T-helper 1 cell treated with Interleukin-12 subunit alpha and Interleukin-12 subunit beta and Interleukin-4 antibody, amounts not matched to agents 30 μg/mL and 1 μg/mL, for 36 hours (primary cell): ENCODE results near the gene GNA14.
"Not testable (repeated sequence)": the region's sequence is repeated elsewhere in the genome, so short reads cannot be mapped to it uniquely, and the experiment has no call there.

ENCODE experiments used
- H3K27ac Mint-ChIP-seq: one replicate; pipeline ENCODE4 v1.8.0; 2021; ENCODE audit warnings: mild to moderate bottlenecking, mixed read lengths
- H3K27me3 Mint-ChIP-seq: one replicate; pipeline ENCODE4 v1.8.0; 2021; ENCODE audit warnings: low read depth, mixed read lengths
- H3K36me3 Mint-ChIP-seq: one replicate; pipeline ENCODE4 v1.8.0; 2021; ENCODE audit warnings: low read depth, mixed read lengths
- H3K4me1 Mint-ChIP-seq: one replicate; pipeline ENCODE4 v1.8.0; 2021; ENCODE audit warnings: low read depth, mixed read lengths
- H3K4me3 Mint-ChIP-seq: one replicate; pipeline ENCODE4 v1.8.0; 2021; ENCODE audit warnings: mild to moderate bottlenecking, moderate library complexity, mixed read lengths
- H3K9me3 Mint-ChIP-seq: one replicate; pipeline ENCODE4 v1.8.0; 2021; ENCODE audit warnings: mixed read lengths

Gene GNA14

DNA sequence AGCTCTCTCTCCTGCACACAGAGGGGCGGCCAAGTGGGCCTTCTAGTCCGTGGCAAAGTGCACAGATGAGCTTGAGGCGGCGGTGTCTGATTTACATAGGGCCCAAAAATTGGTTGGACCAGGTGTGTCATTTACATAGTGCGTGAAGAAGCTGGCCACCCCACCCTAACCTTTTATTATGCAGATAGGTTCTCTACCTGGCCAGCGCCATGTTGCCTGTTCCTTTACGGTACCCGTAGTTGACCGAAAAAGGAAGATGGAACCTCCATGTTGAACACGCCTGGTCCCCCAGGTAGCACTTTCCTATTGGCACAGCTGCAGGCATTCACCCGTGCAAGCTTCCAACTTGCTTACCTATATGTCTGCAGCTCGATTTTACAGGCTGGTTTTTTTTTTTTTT, 61.5 kb downstream of the GNA14 start:
- Mint-ChIP-seq H3K4me1 (peaks cover 2% of the 10 kb centered on the region), H3K36me3 (no peaks in the 10 kb centered on the region), H3K27ac (no peak overlapping the region), H3K9me3 (no peaks in the 10 kb centered on the region), H3K27me3 (no peaks in the 10 kb centered on the region), H3K4me3 (no peak overlapping the region)

DNA sequence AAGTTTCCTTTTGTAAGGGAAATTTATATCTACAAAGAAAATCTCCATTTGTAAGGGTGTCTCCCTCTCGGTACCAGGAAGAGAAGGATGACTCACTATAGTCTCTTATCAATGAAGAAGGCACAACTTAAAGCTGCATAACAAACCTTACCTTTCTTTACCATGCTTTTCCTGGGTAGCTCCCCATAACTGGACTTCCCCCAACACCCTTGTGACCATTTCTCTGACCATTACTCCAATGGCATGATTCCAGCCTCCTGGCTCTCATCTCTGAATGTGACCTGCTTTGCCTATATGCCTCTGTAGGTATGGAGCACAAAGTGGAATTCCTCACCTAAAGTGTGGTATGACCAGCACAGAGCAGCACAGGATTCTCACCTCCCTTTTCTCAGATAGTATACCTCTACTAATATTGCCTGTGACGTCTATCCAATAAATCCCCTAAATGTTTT, 62.8 kb downstream of the GNA14 start:
- Mint-ChIP-seq H3K4me3 (no peak overlapping the region), H3K9me3 (no peaks in the 10 kb centered on the region), H3K27ac (no peak overlapping the region), H3K27me3 (no peaks in the 10 kb centered on the region), H3K36me3 (no peaks in the 10 kb centered on the region), H3K4me1 (peaks cover 2% of the 10 kb centered on the region)

DNA sequence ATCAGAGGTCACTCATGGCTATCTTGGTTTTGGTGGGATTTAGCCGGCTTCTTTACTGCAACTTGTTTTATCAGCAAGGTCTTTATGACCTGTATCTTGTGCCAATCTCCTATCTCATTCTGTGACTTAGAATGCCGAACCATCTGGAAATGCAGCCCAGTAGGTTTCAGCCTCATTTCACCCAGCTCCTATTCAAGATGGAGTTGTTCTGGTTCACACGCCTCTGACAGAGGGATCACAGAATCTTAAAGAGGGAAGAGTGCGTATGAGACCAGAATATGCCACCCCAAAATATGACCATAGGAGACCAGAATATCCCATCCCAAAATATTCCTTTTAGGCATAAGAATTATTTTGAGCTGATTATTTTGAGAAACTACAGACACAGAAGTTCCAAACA, 63.2 kb downstream of the GNA14 start:
- not testable (repeated sequence) for H3K4me1 Mint-ChIP-seq, H3K27ac Mint-ChIP-seq, H3K36me3 Mint-ChIP-seq, H3K9me3 Mint-ChIP-seq, H3K4me3 Mint-ChIP-seq, H3K27me3 Mint-ChIP-seq

DNA sequence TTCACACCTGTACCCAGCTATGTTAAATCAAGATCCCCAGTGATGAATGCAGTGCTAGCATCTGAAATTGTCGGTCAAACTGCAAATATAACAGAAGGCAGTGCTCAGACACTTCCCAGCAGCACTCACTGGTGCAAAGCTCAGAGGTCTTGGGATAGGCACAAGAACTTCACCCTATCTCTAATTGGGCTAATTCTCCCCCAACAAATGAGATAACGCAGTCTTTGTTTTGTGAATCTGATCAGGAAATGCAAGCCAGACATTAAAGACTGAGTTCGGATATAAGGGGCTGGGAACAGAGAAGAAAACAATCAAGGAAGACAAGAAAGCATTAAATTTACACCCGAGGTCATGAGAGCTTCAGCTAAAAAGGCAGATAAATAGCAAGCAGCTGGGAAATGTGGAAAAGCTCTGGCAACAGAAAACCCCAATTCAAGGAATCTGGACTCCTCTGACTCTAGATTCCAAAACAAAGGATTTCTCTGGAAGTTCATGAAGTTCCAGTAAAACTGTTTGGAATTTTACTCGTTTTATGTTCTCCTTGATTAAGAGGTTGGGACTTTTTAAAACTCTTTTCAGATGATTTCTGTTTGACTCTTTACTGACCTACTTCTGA, 65.1 kb downstream of the GNA14 start:
- Mint-ChIP-seq H3K4me3 (no peak overlapping the region), H3K4me1 (no peaks in the 10 kb centered on the region), H3K27me3 (no peaks in the 10 kb centered on the region), H3K27ac (no peak overlapping the region), H3K9me3 (no peaks in the 10 kb centered on the region), H3K36me3 (no peaks in the 10 kb centered on the region)

DNA sequence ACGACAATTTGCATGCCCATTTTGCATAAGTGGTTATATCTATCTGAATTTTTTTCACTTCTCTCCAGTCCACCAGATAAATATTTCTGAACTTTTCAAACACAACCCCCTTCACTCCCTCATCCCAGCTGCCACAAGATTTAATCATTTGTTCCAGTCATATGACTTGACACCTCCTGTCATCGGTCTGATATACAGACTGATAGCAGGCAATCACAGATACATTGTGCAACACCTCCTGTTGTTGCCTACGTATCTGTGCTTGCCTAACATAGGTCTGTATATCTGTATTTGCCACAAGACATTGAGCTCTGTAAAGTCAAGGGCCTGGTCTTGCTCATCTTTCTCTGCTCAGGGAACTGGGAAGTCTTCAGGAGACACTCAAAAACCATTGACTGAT, 65.6 kb downstream of the GNA14 start:
- no peak overlapping the region for H3K4me3 Mint-ChIP-seq
- no peaks in the 10 kb centered on the region for H3K36me3 Mint-ChIP-seq
- H3K27ac Mint-ChIP-seq: no peak overlapping the region
- no peaks in the 10 kb centered on the region for H3K4me1 Mint-ChIP-seq
- no peaks in the 10 kb centered on the region for H3K9me3 Mint-ChIP-seq
- no peaks in the 10 kb centered on the region for H3K27me3 Mint-ChIP-seq

DNA sequence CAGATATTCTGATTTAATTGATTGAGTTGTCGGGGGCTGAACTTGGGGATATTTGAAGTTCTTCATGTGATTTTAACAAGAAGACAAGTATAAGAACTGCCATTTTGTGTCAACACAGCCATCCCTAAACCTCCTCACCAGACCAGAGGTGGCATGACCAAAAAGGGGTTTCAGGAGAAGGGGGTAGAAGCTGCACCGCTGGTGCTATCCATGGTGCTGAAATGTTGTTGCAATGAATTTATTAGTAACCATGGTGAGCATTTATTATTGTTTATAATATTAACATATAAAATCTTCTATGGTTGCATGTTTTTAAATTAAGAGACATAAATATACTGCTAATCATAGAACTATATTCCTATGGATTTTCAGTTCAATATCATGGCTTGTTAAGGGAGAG, 72.3 kb downstream of the GNA14 start:
- H3K4me3 Mint-ChIP-seq: no peak overlapping the region
- no peaks in the 10 kb centered on the region for H3K4me1 Mint-ChIP-seq
- H3K27ac Mint-ChIP-seq: no peak overlapping the region
- no peaks in the 10 kb centered on the region for H3K27me3 Mint-ChIP-seq
- no peaks in the 10 kb centered on the region for H3K36me3 Mint-ChIP-seq
- no peaks in the 10 kb centered on the region for H3K9me3 Mint-ChIP-seq

DNA sequence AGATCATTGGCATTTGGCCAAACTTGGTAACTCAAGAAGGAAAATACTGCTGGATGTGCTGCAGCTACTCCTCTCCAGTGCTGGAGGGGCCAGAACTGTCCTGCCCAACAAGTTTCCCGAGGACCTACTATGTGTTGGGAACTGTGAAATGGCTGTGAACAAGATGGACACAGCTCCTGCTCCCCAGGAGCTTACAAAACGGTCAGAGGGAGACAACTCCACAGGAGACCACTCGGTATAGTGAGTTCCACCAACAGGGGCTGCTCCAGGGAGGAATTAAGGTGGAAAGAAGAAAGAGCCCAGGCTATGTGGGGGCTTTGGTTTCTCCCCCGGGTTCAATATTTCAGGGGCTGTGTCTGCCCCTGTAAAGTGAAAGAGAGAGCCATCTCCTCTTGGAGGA, 78.8 kb downstream of the GNA14 start:
- peaks cover 5% of the 10 kb centered on the region for H3K27me3 Mint-ChIP-seq
- H3K9me3 Mint-ChIP-seq: no peaks in the 10 kb centered on the region
- no peaks in the 10 kb centered on the region for H3K36me3 Mint-ChIP-seq
- H3K27ac Mint-ChIP-seq: no peak overlapping the region
- no peaks in the 10 kb centered on the region for H3K4me1 Mint-ChIP-seq
- no peak overlapping the region for H3K4me3 Mint-ChIP-seq

DNA sequence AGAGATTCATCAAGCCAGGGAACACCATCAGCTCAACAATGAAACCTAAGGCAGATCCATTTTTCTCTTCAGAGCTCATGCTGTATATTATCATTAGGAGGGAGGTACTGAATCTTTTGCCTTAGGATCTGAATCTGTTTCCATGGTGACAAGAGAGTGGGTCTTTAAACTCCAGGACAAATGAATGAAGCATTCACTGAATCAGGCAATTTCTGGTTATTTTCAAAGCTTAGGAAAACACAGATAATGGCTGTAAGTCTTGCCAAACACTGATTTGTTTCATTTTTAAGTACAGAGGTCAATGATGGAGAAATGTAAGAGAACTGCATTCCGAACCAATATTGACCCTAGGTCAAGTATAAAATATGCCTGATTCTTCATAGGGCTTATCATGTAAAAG, 84.9 kb downstream of the GNA14 start:
- Mint-ChIP-seq H3K27ac (no peak overlapping the region), H3K36me3 (no peaks in the 10 kb centered on the region), H3K9me3 (no peaks in the 10 kb centered on the region), H3K27me3 (no peaks in the 10 kb centered on the region), H3K4me3 (no peak overlapping the region), H3K4me1 (no peaks in the 10 kb centered on the region)

DNA sequence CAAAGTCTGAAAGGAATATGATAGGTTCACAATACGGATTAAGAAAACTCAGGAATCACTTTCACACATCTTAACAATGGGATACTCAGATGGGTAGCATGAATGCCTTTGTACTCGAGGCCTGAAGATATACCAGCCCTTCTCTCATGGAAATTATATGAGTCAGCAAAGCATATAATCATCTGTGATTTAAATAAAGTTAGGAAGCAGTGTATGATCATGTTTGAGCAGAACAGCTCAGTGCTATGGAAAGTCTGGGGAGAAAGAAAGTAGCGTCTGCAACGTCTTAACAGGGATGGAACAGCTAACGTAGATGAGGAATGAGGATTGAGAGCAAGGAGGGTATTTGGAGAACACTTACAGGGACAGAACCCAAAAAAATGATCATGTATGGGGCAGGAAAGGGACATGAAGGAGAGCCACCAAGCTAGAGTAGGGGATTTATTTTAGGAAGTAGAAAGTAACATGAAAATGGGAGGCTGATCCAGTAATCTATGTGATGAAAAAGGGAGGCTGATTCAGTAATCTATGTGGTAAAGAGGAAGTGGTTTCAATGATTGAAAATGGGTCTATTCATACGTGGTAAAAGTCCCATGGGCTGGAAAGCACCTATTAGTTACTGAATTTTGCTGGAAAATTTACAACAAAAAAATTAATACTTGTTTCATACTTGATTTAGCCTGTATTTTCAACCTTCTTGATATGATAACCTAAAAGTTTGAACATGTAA, 85.9 kb downstream of the GNA14 start:
- Mint-ChIP-seq H3K4me1 (no peaks in the 10 kb centered on the region), H3K9me3 (no peaks in the 10 kb centered on the region), H3K27me3 (no peaks in the 10 kb centered on the region), H3K36me3 (no peaks in the 10 kb centered on the region), H3K27ac (no peak overlapping the region), H3K4me3 (no peak overlapping the region)

DNA sequence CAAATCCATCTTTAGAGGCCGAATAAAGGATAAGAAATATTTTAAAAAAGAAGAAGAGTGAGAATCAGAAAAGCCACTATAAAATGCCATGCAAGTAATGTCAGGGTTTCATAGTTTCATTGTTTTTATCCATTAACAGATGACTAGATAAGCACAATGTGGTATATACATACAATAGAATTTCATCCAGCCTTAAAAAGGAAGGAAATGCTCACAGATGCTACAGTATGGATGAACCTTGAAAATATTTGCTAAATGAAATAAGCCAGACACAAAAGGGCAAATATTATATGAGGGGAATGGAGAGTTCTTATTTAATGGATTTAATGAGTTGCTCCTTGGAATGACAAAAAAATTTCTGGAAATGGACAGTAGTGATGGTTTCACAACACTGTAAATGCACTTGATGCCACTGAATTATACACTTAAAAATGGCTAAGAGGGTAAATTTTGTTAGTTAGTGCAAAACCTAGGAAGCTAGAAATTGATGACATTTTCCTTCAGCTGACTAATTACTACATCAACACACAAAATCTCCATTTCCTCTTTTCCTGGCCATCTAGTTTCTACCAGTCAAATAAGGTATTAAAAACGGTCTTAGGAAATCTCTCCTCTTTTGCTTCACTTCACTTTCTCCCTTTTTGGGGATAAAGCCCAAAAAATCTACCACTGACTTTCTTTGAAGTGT, 86.6 kb downstream of the GNA14 start:
- H3K27ac Mint-ChIP-seq: no peak overlapping the region
- no peaks in the 10 kb centered on the region for H3K36me3 Mint-ChIP-seq
- H3K4me1 Mint-ChIP-seq: no peaks in the 10 kb centered on the region
- peaks cover 3% of the 10 kb centered on the region for H3K27me3 Mint-ChIP-seq
- no peak overlapping the region for H3K4me3 Mint-ChIP-seq
- H3K9me3 Mint-ChIP-seq: no peaks in the 10 kb centered on the region

DNA sequence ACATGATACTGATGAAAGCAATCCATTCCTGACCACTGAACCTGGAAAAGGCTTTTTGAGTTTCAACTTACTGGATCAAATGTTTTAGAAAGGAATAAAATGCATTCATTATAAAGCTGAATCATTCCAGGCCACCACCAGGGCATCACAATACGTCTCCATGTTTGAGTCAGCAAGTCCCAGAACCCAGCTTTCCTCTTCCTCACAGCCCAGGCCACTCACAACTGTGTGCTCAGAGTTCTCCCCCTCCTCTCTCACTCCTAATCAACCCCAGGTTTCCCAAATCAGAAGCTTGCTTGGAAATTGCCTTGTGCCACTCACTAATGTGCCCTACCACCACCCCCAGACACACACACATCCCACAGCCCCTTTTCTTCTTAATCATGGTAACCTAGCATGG, 91.7 kb downstream of the GNA14 start:
- Mint-ChIP-seq H3K4me1 (no peaks in the 10 kb centered on the region), H3K9me3 (no peaks in the 10 kb centered on the region), H3K36me3 (no peaks in the 10 kb centered on the region), H3K27me3 (peaks cover 3% of the 10 kb centered on the region), H3K27ac (no peak overlapping the region), H3K4me3 (no peak overlapping the region)

DNA sequence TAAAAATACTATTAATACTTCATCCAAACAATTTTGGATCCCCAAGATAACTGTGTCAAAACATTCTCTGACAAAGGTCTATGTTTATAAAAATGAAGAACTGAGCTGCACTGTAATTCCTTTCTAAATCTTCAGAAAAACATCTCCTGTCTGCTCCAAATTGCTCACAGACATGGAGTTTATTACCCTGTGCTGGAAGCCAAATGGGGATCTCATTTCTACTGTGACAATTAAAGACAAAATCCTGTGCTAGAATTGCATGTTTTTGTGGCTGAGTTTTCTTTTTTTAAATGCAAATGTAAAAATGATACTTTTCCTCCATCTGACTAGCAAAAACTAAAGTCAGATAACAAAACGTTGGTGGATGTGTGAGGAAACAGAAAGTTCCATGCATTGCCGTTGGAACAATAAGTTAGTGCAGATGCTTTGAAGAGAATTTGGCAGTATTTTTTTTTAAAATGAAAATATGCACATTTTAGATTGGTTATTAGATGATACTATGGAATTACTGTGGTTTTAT, 93.5 kb downstream of the GNA14 start:
- H3K27ac Mint-ChIP-seq: no peak overlapping the region
- H3K4me3 Mint-ChIP-seq: no peak overlapping the region
- peaks cover 3% of the 10 kb centered on the region for H3K27me3 Mint-ChIP-seq
- no peaks in the 10 kb centered on the region for H3K36me3 Mint-ChIP-seq
- H3K4me1 Mint-ChIP-seq: no peaks in the 10 kb centered on the region
- H3K9me3 Mint-ChIP-seq: no peaks in the 10 kb centered on the region

DNA sequence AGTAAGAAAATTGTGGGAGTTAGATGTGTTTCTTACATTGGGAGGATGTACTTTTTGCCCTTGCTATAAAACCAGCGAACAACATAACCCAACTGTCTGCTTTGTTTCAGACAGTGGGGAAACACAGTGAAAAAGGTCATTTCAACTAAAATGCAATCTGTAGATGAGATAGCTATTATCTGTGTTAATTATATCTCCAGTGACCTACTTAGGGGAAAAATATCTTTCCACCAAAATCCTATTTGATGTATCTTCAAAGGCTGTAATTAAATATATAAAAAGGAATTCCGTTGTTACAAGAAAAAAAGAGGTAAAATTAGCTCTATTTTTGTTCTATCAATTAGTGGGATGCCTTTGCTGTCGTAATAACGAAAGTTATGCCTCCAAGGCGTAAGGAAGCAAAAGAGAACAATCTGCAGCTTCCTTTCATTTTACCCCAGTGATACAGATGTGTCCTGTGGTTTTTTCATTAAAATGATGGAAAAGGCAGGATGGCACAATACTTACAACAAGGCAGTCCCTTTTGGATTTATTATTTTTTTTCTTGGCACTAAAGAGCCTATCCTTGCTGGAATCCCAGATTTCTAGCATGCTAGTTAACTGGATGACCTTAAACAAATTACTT, 100.9 kb downstream of the GNA14 start:
- Mint-ChIP-seq H3K9me3 (peaks cover 7% of the 10 kb centered on the region), H3K36me3 (no peaks in the 10 kb centered on the region), H3K4me3 (no peak overlapping the region), H3K27ac (no peak overlapping the region), H3K4me1 (no peaks in the 10 kb centered on the region), H3K27me3 (no peaks in the 10 kb centered on the region)

DNA sequence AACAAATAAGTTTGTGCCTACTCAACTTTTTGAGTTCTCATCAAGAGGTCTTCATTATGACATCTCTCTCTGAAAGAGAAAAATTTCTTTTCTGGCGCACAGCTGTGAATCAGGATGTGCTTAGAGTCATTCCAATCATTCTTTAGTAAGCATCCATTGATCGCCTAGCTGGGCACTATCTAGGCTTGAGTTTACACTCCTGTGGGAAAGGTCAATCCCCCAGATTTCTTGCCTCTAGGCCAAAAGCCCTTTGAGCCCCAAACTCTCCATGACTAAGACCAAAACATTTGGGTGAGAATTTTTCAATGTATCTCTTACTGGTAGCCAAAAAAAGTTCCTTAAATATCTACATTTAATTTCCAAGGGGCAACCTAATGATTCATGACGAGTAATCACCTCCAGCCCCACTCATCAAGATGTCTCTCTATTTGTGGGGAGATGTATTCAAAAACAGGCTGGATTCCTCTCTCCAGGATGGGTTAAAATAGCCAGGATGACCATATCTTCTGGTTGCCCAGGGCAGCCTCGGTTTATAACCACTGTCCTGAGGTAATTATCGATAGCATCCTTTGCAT, 101.7 kb downstream of the GNA14 start:
- Mint-ChIP-seq H3K4me3 (no peak overlapping the region), H3K9me3 (peaks cover 15% of the 10 kb centered on the region), H3K27me3 (no peaks in the 10 kb centered on the region), H3K4me1 (no peaks in the 10 kb centered on the region), H3K36me3 (no peaks in the 10 kb centered on the region), H3K27ac (no peak overlapping the region)
